MV-4-11 (cell line): ENCODE results near the gene LRCOL1.

Experiments used
- DNase-seq: peaks from one replicate; lab custom pipeline; 2025; lab: John Stamatoyannopoulos, UW

LRCOL1 gene

DNA sequence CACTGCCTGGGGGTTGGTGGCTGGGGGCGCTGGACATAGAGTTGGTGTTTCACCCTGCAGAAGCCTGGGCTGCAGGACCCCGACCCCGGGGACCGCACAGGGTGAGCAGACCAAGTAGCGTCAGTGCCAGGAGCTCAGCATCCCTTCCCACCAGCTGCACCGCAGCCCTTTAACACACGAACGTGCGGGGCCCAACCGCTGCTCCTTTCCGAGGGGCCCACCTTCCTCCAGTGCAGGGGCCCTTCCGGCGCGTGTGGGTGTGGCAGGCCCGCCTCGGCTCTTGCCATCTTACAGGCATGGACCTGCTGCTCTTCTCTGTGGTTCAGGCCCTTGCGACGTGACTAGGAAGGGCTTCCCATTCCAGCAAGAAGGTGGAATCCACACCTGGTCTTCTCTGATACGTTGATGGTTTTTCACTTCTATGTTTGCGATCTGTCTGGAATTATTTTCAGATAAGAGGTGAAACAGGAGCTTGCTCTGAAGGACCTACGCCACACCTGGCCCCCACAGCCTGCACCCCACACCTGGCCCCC is 47.8 kb downstream of the LRCOL1 start:
- DNase-seq = no peak

DNA sequence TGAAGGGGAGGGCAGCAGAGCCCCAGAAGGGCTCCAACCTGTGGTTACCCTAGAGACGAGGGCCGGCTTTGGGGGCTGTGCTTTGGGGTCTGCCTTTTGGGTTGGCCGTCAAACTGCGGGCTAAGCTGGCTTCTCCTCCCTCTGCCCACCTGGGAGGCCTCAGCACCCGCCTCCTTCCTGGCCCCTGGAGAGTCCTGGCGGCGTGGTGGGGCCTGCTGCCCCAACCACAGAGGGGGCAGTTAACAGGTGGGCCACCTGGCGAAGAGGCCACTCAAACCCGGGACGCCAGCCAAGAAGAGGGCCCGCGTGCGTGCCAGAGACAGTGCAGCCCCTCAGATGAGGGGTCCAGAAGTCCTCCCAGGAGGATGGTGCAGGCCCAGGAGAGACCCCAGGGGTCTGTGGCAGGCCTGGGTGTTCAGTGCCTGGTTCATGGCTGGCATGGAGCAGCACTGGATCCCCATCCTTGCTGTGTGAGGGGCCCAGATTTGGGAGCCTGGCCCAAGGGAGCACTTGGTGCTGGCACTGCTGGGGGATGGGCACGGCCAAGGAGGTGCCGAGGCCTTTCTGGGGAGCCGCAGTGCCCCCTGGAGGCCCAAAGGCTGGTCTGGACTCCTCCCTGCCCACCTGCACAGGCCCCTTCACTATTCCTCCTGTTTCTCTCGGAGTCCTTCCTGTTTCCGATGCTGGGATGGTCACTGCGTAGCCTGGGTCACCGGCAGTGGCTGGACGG is 48.8 kb downstream of the LRCOL1 start:
- peak; percentile 14 for DNase-seq

DNA sequence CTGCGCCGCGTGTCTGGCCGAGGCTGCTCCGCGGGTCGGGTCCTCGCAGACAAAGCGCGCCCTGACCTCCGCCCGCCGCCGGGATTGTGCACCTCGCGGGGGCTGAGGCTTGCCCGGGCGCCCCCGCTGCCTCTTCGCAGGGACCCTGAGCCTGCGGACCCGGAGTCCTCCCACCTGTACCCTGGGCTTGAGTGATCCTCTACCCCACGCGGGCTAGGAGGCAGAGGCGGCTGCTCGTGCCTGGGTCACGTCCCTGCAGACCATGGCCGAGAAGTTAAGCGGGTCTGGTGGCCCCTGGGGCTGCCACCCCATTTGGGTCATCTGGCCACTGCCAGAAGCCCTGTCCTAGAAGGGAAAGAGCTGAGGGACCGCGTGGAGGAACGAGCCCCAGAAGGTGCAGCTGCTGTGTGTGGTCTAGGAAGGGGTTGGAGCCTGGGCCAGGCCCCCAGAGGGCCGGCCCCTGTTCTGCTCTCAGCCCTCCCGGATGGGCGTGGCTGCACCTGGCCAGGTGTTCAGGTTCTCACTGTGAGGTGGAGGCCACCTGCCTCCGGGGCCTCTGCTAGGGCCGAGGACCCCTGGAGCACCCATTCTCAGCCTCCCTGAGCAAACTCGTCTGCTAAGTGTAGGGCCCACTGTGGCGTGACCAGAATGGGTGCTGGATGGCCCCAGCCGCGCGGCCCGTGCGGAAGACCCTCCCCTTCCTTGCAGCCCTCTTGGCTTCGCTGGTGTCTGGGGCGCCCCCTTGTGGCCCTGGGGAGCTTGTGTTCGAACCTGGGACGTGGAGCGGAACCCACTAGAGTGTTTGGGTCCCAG is 49.6 kb downstream of the LRCOL1 start:
- DNase-seq = peak; percentile 57

DNA sequence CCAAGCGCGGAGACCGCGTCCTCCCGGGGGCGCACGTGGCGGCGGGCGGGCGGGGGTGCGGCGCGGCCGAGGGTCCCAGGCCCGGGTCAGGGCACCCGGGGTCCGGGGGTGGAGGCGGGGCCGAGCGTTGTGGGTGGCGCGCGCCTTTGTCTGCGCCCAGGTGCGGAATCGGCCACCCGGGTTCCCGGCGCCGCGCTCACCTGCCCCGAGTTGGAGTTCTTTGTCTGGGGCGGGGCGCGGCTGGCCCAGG is 50.1 kb downstream of the LRCOL1 start:
- no peak for DNase-seq

DNA sequence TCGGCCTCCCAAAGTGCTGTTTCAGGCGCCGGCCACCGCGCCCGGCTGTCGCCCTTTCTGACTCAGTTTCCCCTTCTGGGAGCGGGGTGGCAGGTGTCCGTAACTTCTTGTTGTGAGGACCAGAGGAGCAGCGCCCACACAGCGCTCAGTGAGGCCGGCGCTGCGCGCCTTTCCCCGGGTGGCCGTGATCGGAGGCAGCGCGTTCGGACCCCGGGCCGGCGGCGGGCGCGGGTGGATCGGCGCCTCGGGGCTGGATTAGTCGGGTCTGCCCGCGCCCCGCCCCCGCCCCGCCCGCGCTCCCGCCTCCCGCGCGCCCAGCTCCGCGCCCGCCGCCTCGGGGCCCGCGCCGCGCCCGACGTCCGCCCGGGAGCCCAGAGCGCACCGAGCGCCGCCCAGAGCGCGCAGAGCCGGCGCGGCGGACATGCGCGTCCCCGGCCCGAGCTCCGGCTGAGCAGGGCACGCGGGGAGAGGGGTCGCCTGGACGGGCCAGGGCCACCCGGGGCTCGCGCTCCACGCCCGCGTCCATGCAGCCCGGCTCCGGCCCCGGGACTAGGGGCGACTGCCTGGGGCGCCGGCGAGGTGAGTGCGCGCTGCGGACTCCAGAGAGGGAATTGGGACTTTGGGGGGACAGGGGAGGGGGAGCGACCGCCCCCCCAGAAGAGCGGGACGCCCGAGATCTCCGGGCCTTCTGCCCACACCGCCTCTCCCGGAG is 50.6 kb downstream of the LRCOL1 start:
- peak; percentile 14 for DNase-seq

DNA sequence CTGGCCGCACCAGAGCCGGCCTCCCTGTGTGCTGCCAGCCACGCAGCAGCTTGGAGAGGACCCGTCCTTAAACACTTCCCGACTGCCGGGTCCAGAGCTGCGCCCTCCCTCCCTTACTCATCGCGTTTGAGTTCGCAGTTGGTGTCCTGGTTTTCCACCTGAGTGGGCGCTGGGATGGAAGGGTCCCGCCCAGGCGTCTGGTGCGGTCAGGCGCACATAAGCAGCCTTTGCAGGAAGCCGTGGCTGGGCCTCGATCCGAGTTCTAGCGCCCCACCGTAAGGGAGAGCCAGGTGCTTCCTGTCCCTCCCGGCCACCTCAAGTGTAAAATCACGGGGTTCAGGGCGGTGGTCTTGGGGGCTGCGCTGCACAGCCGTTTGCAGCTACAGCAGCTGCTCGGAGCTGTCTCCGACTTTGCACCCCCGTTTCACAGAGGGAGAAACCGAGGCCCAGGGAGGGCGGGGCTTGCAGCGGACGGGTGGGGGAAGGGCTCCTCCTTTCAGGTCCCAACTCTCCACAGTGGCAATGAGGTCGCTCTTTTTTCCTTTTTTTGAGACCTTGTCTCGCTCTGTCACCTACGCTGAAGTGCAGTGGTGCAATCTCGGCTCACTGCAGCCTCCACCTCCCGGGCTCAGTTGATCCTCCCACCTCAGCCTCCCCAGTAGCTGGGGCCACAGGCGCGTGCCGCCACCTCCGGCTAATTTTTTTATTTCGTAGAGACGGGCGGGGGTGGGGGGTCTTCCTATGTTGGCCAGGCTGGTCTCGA is 51.3 kb downstream of the LRCOL1 start:
- DNase-seq = peak; percentile 34

DNA sequence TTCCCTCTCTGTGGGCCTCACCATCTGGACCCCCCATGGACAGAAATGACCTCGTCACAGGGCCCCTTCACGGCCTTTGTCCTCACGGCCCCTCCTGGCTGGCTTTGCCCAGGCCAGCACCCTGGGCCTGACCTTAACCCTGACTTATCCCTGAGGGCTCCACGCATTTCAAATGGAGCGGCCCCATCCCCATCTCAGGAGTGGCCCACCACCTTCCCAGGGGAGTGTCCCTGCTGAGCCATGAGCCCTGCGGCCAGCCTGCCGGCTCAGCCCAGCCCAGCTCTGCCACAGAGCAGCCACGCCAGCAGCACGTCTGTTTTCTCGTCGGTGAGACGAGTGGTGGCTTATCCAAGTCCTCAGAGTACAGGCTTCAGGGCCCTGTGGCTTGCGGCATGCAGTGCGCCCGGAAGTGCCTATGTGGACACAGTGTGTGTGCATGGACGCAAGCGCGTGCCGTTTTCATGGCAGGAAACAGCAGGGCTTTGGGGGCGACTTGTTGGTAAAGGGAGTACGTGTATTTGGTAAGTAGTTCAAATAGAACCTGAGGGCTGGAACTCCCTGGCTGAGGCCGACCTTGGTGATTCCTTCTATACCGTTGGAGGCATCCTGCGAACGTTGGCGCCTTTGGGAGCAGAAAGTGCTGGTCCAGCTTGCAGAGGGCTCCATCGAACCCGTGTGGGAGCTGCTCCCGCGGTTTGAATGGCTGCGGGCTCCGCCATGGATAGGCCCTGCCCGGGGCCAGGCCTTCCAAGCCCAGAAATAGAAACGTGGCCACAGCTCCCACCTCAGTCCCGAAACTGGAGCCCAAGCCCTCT is 52.1 kb downstream of the LRCOL1 start:
- DNase-seq = peak; percentile 80

DNA sequence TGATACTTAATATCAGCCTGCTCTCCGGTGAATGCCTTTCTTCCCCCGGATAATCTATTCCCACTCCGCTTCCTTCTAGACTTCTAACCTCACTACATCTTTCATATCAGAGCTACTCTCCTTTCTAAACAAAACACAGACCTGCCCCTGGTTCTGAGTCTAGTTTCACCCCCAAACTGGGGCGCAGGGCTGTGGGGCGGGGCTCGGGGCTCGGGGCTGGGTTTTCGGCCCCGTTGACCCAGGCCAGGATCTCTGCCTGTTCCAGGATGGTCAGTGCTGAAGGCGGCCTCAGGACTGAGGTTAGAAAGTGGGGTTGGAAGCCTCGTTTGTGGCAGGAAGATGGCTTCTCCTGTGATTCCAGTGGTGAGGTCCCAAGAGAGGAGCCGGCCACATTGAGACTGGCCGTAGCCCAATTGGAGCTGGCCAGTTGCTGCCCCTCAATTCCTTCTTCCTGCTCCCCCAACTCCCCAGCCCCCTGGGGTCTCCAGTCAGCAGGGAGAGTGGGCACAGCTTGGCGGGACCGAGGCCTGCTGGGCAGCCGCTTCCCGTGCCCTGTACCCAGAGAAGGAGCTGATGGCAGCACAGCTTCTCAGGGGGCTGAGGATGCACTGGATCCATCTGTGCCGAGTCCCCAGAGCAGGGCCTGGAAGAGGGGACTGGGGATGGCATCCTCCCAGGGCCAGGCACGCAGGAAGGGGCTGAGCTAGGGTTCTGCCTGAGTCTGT is 52.9 kb downstream of the LRCOL1 start:
- DNase-seq = no peak

DNA sequence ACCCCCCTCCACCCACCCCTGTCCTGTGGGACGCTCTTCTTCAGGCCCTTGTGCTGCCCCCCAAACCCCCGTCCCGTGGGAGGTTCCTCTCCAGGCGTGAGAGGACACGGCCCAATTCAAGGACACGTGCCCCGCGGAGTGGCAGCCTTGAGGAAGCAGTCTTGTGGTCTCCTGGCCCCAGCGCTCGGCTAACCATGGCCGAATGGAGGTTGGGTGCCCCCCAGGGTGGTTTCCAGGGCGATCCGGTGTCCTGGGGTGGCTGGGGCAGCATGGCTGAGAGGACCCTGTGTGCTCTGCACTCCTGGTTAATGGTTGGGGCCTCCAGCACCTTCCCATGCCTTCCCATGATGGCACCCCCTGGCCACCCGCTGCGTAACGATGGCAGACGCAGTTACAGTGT is 53.6 kb downstream of the LRCOL1 start:
- DNase-seq = no peak

DNA sequence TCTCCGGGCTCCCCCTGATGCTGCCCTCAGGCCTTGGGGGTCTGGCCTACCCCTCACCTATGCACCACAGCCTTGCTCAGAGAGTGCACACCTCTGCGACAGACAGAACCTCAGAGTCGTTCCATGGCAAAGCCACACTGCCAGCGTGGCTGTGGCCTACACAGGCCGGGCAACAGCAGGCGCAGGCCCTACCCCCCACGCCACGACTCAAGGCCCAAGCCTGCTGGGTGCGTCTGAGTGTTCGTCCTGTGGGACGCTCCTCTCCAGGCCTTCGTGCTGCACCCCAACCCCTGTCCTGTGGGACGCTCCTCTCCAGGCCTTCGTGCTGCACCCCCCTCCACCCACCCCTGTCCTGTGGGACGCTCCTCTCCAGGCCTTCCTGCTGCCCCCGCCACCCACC is 54.2 kb downstream of the LRCOL1 start:
- DNase-seq = no peak

DNA sequence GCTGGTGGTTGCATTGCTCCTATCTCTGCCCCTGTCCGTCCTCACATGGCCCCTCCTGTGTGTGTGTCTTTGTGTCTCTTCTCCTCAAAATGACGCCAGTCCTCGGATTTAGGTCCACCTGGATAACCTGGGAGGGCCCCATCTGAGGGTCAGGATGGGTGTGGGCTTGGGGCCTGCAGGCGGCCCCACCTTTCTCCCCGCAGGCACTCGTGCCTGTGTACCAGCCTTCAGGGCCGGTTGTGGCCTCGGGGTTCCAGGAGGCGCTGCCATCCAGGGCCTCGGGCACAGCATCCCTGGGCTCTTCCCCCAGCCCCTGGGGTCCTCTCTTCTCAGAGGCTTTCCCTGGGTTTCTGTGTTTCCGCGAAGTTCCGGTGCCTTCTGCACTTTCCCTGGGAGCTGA is 54.7 kb downstream of the LRCOL1 start:
- no peak for DNase-seq

DNA sequence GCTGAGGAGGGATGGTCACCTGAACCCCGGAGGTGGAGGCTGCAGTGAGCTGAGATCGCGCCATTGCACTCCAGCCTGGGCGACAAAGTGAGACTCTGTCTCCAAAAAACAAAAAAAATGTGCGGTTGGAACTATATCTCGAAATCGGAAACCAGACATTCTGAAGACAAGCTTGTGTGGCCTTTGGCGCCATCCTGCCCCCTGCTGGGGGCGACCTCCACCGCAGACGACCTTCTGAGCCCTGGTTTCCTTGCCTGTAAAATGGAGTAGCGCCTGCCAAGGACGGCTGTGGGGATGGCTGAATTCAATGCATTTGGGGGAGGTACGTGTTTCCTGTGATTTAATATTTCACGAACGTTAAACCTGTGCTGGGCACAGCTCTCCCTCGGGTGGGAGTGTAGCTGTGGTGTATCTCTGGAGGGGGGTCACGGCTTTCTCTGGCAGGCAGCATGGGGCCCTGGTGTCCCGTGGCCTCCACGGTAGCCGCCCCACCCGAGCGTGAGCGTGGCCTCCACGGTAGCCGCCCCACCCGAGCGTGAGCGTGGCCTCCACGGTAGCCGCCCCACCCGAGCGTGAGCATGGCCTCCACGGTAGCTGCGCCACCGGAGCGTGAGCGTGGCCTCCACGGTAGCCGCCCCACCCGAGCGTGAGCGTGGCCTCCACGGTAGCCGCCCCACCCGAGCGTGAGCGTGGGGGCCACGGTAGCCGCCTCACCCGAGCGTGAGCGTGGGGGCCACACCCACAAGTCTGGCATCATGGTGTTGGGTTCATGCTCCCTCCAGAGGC is 55.3 kb downstream of the LRCOL1 start:
- peak; percentile 21 for DNase-seq
